ENCODE data around the gene PRSS48. TPM values are rescaled to one million over a fixed set of nuclear protein-coding genes. Genes with fewer than 3 reads are reported as not detected.
"Not testable (repeated sequence)": the region's sequence is repeated elsewhere in the genome, so short reads cannot be mapped to it uniquely, and the experiment has no call there.

The PRSS48 gene
- total RNA-seq, 1 donor from 2014 or later, result not detected

DNA sequence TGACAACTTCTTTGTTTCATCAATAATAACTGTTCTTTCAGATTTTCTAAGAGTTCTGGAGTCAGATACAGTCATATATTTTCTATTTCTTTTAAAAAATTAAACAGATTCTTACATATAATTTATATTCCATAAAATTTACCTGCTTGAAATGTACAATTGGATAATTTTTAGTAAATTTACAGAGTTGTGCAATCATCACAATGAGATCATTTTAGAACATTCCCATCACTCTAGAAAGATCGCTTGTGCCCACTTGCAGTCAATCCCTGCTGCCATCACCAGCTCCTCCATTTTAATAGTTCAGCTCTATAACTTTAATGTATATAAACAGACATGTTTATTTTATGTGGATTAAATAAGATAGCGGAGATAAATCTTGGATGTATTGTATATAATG is 29.6 kb upstream of the PRSS48 start:
- Mint-ChIP-seq H3K9me3 (no peaks in the 10 kb centered on the region), H3K36me3 (ENCODE audit: low read depth) (no peaks in the 10 kb centered on the region), H3K4me3 (ENCODE audit: low read depth) (no peak overlapping the region), H3K27ac (no peak overlapping the region), H3K4me1 (ENCODE audit: low read depth) (no peaks in the 10 kb centered on the region), H3K27me3 (ENCODE audit: low read depth) (peaks cover 5% of the 10 kb centered on the region)
- DNase-seq (ENCODE audit: low spot score), result no peak
- intact Hi-C loops (cut with micrococcal nuclease), result no loop called here

DNA sequence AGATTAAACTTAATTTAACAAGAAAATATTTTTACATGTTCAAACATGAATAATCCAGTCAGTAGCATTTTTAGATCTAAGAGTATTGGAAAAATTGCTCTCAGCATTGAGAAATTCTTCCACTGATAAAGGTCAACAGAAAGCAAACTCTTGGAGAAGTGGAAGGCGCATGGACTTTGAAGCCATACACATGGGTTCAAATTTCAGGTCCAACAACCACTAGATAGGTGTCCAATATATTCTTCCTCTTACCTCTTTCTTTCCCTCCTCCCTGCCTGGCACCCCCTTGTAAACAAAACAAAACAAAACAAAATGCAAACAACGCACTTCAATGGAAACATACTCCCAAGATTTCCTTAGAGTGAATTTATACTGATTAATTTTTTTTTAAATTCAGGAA is 28.4 kb upstream of the PRSS48 start:
- Mint-ChIP-seq H3K27ac (no peak overlapping the region), H3K36me3 (ENCODE audit: low read depth) (no peaks in the 10 kb centered on the region), H3K27me3 (ENCODE audit: low read depth) (peaks cover 5% of the 10 kb centered on the region), H3K4me1 (ENCODE audit: low read depth) (no peaks in the 10 kb centered on the region), H3K9me3 (no peaks in the 10 kb centered on the region), H3K4me3 (ENCODE audit: low read depth) (no peak overlapping the region)
- intact Hi-C loops (cut with micrococcal nuclease), result no loop called here
- DNase-seq (ENCODE audit: low spot score), result no peak

- intact Hi-C loops (cut with micrococcal nuclease), result no loop called here
- H3K27ac Mint-ChIP-seq, result no peak overlapping the region
- H3K4me3 Mint-ChIP-seq (ENCODE audit: low read depth), result no peak overlapping the region
Measured at GRCh38 chr4:151250706-151251105, 26.3 kb upstream of the PRSS48 start.

GRCh38 chr4:151251603-151252304 is 25.2 kb upstream of the PRSS48 start:
- Mint-ChIP-seq H3K4me1 (ENCODE audit: low read depth) (no peaks in the 10 kb centered on the region), H3K9me3 (no peaks in the 10 kb centered on the region), H3K27ac (no peak overlapping the region), H3K4me3 (ENCODE audit: low read depth) (no peak overlapping the region), H3K27me3 (ENCODE audit: low read depth) (peaks cover 2% of the 10 kb centered on the region), H3K36me3 (ENCODE audit: low read depth) (no peaks in the 10 kb centered on the region)
- DNase-seq (ENCODE audit: low spot score), result no peak
- intact Hi-C loops (cut with micrococcal nuclease), result no loop called here

More at GRCh38 chr4:151250706-151251105, 26.3 kb upstream of the PRSS48 start:
- Mint-ChIP-seq H3K36me3 (ENCODE audit: low read depth) (no peaks in the 10 kb centered on the region), H3K9me3 (no peaks in the 10 kb centered on the region), H3K27me3 (ENCODE audit: low read depth) (peaks cover 5% of the 10 kb centered on the region), H3K4me1 (ENCODE audit: low read depth) (no peaks in the 10 kb centered on the region)
- no peak for DNase-seq (ENCODE audit: low spot score)

GRCh38 chr4:151255226-151255625 is 21.7 kb upstream of the PRSS48 start:
- intact Hi-C loops (cut with micrococcal nuclease); H3K27ac Mint-ChIP-seq; H3K36me3 Mint-ChIP-seq (ENCODE audit: low read depth); H3K4me3 Mint-ChIP-seq (ENCODE audit: low read depth); DNase-seq (ENCODE audit: low spot score); H3K4me1 Mint-ChIP-seq (ENCODE audit: low read depth); H3K9me3 Mint-ChIP-seq; H3K27me3 Mint-ChIP-seq (ENCODE audit: low read depth): not testable (repeated sequence)

DNA sequence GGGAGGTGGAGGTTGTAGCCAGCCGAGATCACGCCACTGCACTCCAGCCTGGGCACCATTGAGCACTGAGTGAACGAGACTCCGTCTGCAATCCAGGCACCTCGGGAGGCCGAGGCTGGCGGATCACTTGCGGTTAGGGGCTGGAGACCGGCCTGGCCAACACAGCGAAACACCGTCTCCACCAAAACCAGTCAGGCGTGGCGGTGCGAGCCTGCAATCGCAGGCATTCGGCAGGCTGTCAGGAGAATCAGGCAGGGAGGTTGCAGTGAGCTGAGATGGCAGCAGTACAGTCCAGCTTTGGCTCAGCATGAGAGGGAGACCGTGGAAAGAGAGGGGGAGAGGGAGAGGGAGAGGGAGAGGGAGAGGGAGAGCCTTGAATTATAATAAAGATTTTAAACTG is 21.3 kb upstream of the PRSS48 start:
- intact Hi-C loops (cut with micrococcal nuclease); H3K27me3 Mint-ChIP-seq (ENCODE audit: low read depth): not testable (repeated sequence)

GRCh38 chr4:151256134-151256533 is 20.8 kb upstream of the PRSS48 start:
- no peaks in the 10 kb centered on the region for H3K4me1 Mint-ChIP-seq (ENCODE audit: low read depth)
- H3K9me3 Mint-ChIP-seq, result no peaks in the 10 kb centered on the region
- H3K27me3 Mint-ChIP-seq (ENCODE audit: low read depth), result no peaks in the 10 kb centered on the region
- no peak overlapping the region for H3K27ac Mint-ChIP-seq
- intact Hi-C loops (cut with micrococcal nuclease), result no loop called here
- DNase-seq (ENCODE audit: low spot score), result no peak
- H3K36me3 Mint-ChIP-seq (ENCODE audit: low read depth), result no peaks in the 10 kb centered on the region
- no peak overlapping the region for H3K4me3 Mint-ChIP-seq (ENCODE audit: low read depth)

More for the DNA sequence above, 21.3 kb upstream of the PRSS48 start:
- not testable (repeated sequence) for H3K4me1 Mint-ChIP-seq (ENCODE audit: low read depth); H3K4me3 Mint-ChIP-seq (ENCODE audit: low read depth); H3K27ac Mint-ChIP-seq; H3K36me3 Mint-ChIP-seq (ENCODE audit: low read depth); DNase-seq (ENCODE audit: low spot score); H3K9me3 Mint-ChIP-seq

- no peaks in the 10 kb centered on the region for H3K9me3 Mint-ChIP-seq
- no peaks in the 10 kb centered on the region for H3K36me3 Mint-ChIP-seq (ENCODE audit: low read depth)
- intact Hi-C loops (cut with micrococcal nuclease), result no loop called here
- H3K4me3 Mint-ChIP-seq (ENCODE audit: low read depth), result no peak overlapping the region
- no peak for DNase-seq (ENCODE audit: low spot score)
- H3K27me3 Mint-ChIP-seq (ENCODE audit: low read depth), result no peaks in the 10 kb centered on the region
- H3K4me1 Mint-ChIP-seq (ENCODE audit: low read depth), result no peaks in the 10 kb centered on the region
- H3K27ac Mint-ChIP-seq, result no peak overlapping the region
Measured at GRCh38 chr4:151257704-151258103, 19.3 kb upstream of the PRSS48 start.

- H3K9me3 Mint-ChIP-seq, result no peaks in the 10 kb centered on the region
- H3K27me3 Mint-ChIP-seq (ENCODE audit: low read depth), result no peaks in the 10 kb centered on the region
- H3K4me1 Mint-ChIP-seq (ENCODE audit: low read depth), result no peaks in the 10 kb centered on the region
- no peak for DNase-seq (ENCODE audit: low spot score)
- intact Hi-C loops (cut with micrococcal nuclease), result no loop called here
- no peak overlapping the region for H3K4me3 Mint-ChIP-seq (ENCODE audit: low read depth)
- no peak overlapping the region for H3K27ac Mint-ChIP-seq
- H3K36me3 Mint-ChIP-seq (ENCODE audit: low read depth), result no peaks in the 10 kb centered on the region
Measured at GRCh38 chr4:151259752-151260151, 17.2 kb upstream of the PRSS48 start.

GRCh38 chr4:151260526-151260925 is 16.4 kb upstream of the PRSS48 start:
- DNase-seq (ENCODE audit: low spot score), result no peak
- H3K4me3 Mint-ChIP-seq (ENCODE audit: low read depth), result no peak overlapping the region
- intact Hi-C loops (cut with micrococcal nuclease), result no loop called here
- no peak overlapping the region for H3K27ac Mint-ChIP-seq
- H3K9me3 Mint-ChIP-seq, result no peaks in the 10 kb centered on the region
- H3K4me1 Mint-ChIP-seq (ENCODE audit: low read depth), result no peaks in the 10 kb centered on the region
- no peaks in the 10 kb centered on the region for H3K27me3 Mint-ChIP-seq (ENCODE audit: low read depth)
- no peaks in the 10 kb centered on the region for H3K36me3 Mint-ChIP-seq (ENCODE audit: low read depth)

GRCh38 chr4:151263455-151263854 is 13.5 kb upstream of the PRSS48 start:
- DNase-seq (ENCODE audit: low spot score), result no peak
- Mint-ChIP-seq H3K9me3 (no peaks in the 10 kb centered on the region), H3K36me3 (ENCODE audit: low read depth) (no peaks in the 10 kb centered on the region), H3K27me3 (ENCODE audit: low read depth) (no peaks in the 10 kb centered on the region), H3K4me3 (ENCODE audit: low read depth) (no peak overlapping the region), H3K4me1 (ENCODE audit: low read depth) (no peaks in the 10 kb centered on the region), H3K27ac (no peak overlapping the region)
- intact Hi-C loops (cut with micrococcal nuclease), result no loop called here

- no peak overlapping the region for H3K4me3 Mint-ChIP-seq (ENCODE audit: low read depth)
- intact Hi-C loops (cut with micrococcal nuclease), result no loop called here
- no peaks in the 10 kb centered on the region for H3K36me3 Mint-ChIP-seq (ENCODE audit: low read depth)
- DNase-seq (ENCODE audit: low spot score), result no peak
- H3K9me3 Mint-ChIP-seq, result no peaks in the 10 kb centered on the region
- no peaks in the 10 kb centered on the region for H3K4me1 Mint-ChIP-seq (ENCODE audit: low read depth)
- no peaks in the 10 kb centered on the region for H3K27me3 Mint-ChIP-seq (ENCODE audit: low read depth)
- no peak overlapping the region for H3K27ac Mint-ChIP-seq
Measured at GRCh38 chr4:151266497-151266896, 10.5 kb upstream of the PRSS48 start.

- H3K27me3 Mint-ChIP-seq (ENCODE audit: low read depth), result no peaks in the 10 kb centered on the region
- no peak overlapping the region for H3K27ac Mint-ChIP-seq
- intact Hi-C loops (cut with micrococcal nuclease), result no loop called here
- no peaks in the 10 kb centered on the region for H3K4me1 Mint-ChIP-seq (ENCODE audit: low read depth)
- no peaks in the 10 kb centered on the region for H3K9me3 Mint-ChIP-seq
- H3K4me3 Mint-ChIP-seq (ENCODE audit: low read depth), result no peak overlapping the region
- no peaks in the 10 kb centered on the region for H3K36me3 Mint-ChIP-seq (ENCODE audit: low read depth)
- DNase-seq (ENCODE audit: low spot score), result no peak
Measured at GRCh38 chr4:151267104-151267503, 9.9 kb upstream of the PRSS48 start.

Data from activated T-helper 2 cell treated with anti-CD3 and anti-CD28 coated beads, Interferon-gamma antibody, Interleukin-2, Interleukin-4, amounts not matched to agents 10 μg/mL and 5 μg/mL and 100 μg/mL, durations not matched to agents 14 hours and 24 hours and 36 hours (primary cell).